GM12878 (cell line): Measurements from ENCODE around the gene FAM20A. TPM values are rescaled to one million over a fixed set of nuclear protein-coding genes. Genes with fewer than 3 reads are reported as not detected.

ENCODE experiments used
- ATAC-seq: fragments of 200-7000 bp; cut with Tn5 transposase; 3 replicates; pipeline ENCODE4 v1.9.1; 2020; ENCODE audit warnings: mild to moderate bottlenecking, moderate library complexity
- BruUV-seq: library from RNA; stranded (reverse); fragments of 400-500 nt; replicated peaks from 2 replicates; lab custom pipeline; 2021; lab: Mats Ljungman, UMichigan
- CTCF ChIA-PET: fragments of 300-600 bp; sonication (Branson Sonifier 250); formaldehyde crosslinking; extraction: SDS; loops from one replicate; lab custom pipeline; 2021; ENCODE audit warnings: inconsistent platforms; lab: Yijun Ruan, JAX
- POLR2A ChIA-PET: fragments of 350-600 bp; formaldehyde crosslinking; extraction: SDS; loops from one replicate; lab custom pipeline; 2021; ENCODE audit warnings: inconsistent platforms; lab: Charles Lee
- RAD21 ChIA-PET: fragments of 300-600 bp; sonication (Branson Sonifier 250); formaldehyde crosslinking; loops from one replicate; lab custom pipeline; 2023; ENCODE audit warnings: antibody characterized with exemption; ENCODE audit not compliant: unreplicated experiment; lab: Charles Lee
- SMC1A ChIA-PET: fragments of 300-600 bp; sonication (Branson Sonifier 250); formaldehyde crosslinking; loops from one replicate; lab custom pipeline; 2023; ENCODE audit not compliant: unreplicated experiment, uncharacterized antibody; lab: Charles Lee
- DNase-seq: peaks from one replicate; pipeline ENCODE4 v3.0.0-alpha.2; 2011; ENCODE audit warnings: low read depth, low spot score
- FAIRE-seq: peaks from 3 replicates; lab custom pipeline; 2011; peaks lifted over from hg19 to GRCh38; lab: Jason Lieb, UNC
- H2AFZ ChIP-seq: 2 replicates; pipeline ENCODE4 v1.6.0; 2011; ENCODE audit warnings: low read depth, low read length, control low read depth; ENCODE audit not compliant: control insufficient read depth
- H3K27ac ChIP-seq: 2 replicates; pipeline ENCODE4 v1.5.1; 2011; ENCODE audit warnings: control low read depth; ENCODE audit not compliant: control insufficient read depth, insufficient read depth
- H3K27me3 ChIP-seq, 2 experiments: replicated peaks in 1 of 2; 2 replicates each; pipeline versions ENCODE4 v1.6.0 to v1.6.1; 2011; ENCODE audit warnings: low read length in 1 of 2; ENCODE audit not compliant: control insufficient read depth in 2 of 2, insufficient read depth in 2 of 2
- H3K36me3 ChIP-seq, 2 experiments: 2 replicates each; pipeline ENCODE4 v1.5.1; 2011; ENCODE audit warnings: low read length in 1 of 2; ENCODE audit not compliant: control insufficient read depth in 2 of 2, insufficient read depth in 2 of 2
- H3K4me1 ChIP-seq: 2 replicates; pipeline ENCODE4 v1.6.1; 2011; ENCODE audit warnings: mild to moderate bottlenecking, low read length, moderate library complexity, mixed read lengths; ENCODE audit not compliant: control insufficient read depth, insufficient read depth
- H3K4me2 ChIP-seq: 2 replicates; pipeline ENCODE4 v1.6.0; 2011; ENCODE audit warnings: control low read depth; ENCODE audit not compliant: control insufficient read depth, insufficient read depth
- H3K4me3 ChIP-seq: fragments of 200-600 bp; sonication (generic); 2 replicates; pipeline ENCODE4 v1.5.1; 2016
- H3K79me2 ChIP-seq: 2 replicates; pipeline ENCODE4 v1.6.0; 2011; ENCODE audit warnings: low read length; ENCODE audit not compliant: control insufficient read depth, insufficient read depth
- H3K9ac ChIP-seq: 2 replicates; pipeline ENCODE4 v1.8.0; 2011; ENCODE audit warnings: low read length, control low read depth, mixed read lengths; ENCODE audit not compliant: control insufficient read depth, insufficient read depth
- H3K9me3 ChIP-seq: replicated peaks from 3 replicates; pipeline ENCODE4 v1.5.1; 2011; ENCODE audit warnings: mild to moderate bottlenecking, low read length; ENCODE audit not compliant: control insufficient read depth, insufficient read depth
- H4K20me1 ChIP-seq: 2 replicates; pipeline ENCODE4 v1.6.0; 2011; ENCODE audit not compliant: control insufficient read depth, insufficient read depth
- CHD2 ChIP-seq: IDR thresholded peaks from 2 replicates; pipeline ENCODE4 v1.6.1; 2011; ENCODE audit warnings: low read depth, low read length, improper control_type of control experiment, borderline replicate concordance
- EZH2 ChIP-seq: IDR thresholded peaks from 2 replicates; pipeline ENCODE4 v1.6.1; 2012; ENCODE audit warnings: low read depth, mild to moderate bottlenecking, control low read depth, inconsistent platforms, low read length, borderline replicate concordance; ENCODE audit not compliant: control insufficient read depth
- KLF5 ChIP-seq: fragments of 450-650 bp; IDR thresholded peaks from 2 replicates; pipeline ENCODE4 v1.6.1; 2014; ENCODE audit warnings: mild to moderate bottlenecking; ENCODE audit not compliant: partially characterized antibody
- NR2C1 ChIP-seq: fragments of 450-650 bp; IDR thresholded peaks from 2 replicates; pipeline ENCODE4 v1.6.1; 2017; ENCODE audit warnings: antibody characterized with exemption, mild to moderate bottlenecking, moderate library complexity
- NR2C2 ChIP-seq: IDR thresholded peaks from 2 replicates; pipeline ENCODE4 v1.6.1; 2011; ENCODE audit warnings: borderline replicate concordance, low read depth; ENCODE audit not compliant: control insufficient read depth, insufficient read length
- SUZ12 ChIP-seq: fragments of 200-600 bp; sonication (generic); IDR thresholded peaks from one replicate; pipeline ENCODE4 v1.6.1; 2018; ENCODE audit warnings: antibody characterized with exemption, mild to moderate bottlenecking; ENCODE audit not compliant: unreplicated experiment
- WGBS: methylation state at CpG from one replicate; pipeline ENCODE4 v1.1.6; 2016; ENCODE audit warnings: low lambda C conversion rate; ENCODE audit not compliant: insufficient replicate concordance, insufficient coverage; ENCODE audit errors: missing lambda C conversion rate; 5-methylcytosine and 5-hydroxymethylcytosine counted together
- in situ Hi-C: fragments of 300-500 bp; cut with MboI; formaldehyde crosslinking; loops from 9 replicates; pipeline ENCODE4 v1.14.3; 2018; ENCODE audit warnings: mixed read lengths
- intact Hi-C: fragments of 100-400 bp; cut with micrococcal nuclease; formaldehyde crosslinking; loops from one replicate; pipeline ENCODE4 v1.14.2; 2022; ENCODE audit not compliant: unreplicated experiment
- polyA plus RNA-seq, 11 experiments: library from polyadenylated mRNA; depleted of rRNA in 4 of 11; unstranded in 6 of 11; stranded (reverse) in 5 of 11; fragments of >200 nt; fragmentation: Nextera tagmentation in 4 of 11; fragmentation: Illumina TruSeq in 1 of 11; extraction: Ambion mirVana in 4 of 11; extraction: Trizol in 1 of 11; gene quantifications; 1 replicate in 1 of 11; 2 replicates in 10 of 11; pipeline versions ENCODE4 v1.2.1 to v1.2.3, GENCODE V29; 2011 to 2016; ENCODE audit warnings: inconsistent platforms in 2 of 11, missing spikeins in 2 of 11, low read depth in 1 of 11
- total RNA-seq, 4 experiments: library from RNA; depleted of rRNA in 3 of 4; stranded (reverse); fragments of >200 nt in 3 of 4; fragmentation: Illumina TruSeq in 1 of 4; extraction: Trizol in 1 of 4; gene quantifications; 2 replicates each; pipeline versions ENCODE4 v1.2.1 to v1.2.3, GENCODE V29; 2013 to 2021
- TF ChIP-seq, protein P1 (sequence below): fragments of 450-650 bp; IDR thresholded peaks from 2 replicates; pipeline ENCODE4 v1.6.1; 2017; ENCODE audit warnings: borderline replicate concordance

Gene FAM20A
- total and polyA plus RNA-seq, 10 of the 15 experiments (the other 5 are each of a cell fraction or from before 2014, with no cell fraction given): 0.13 TPM; not detected in 9

DNA sequence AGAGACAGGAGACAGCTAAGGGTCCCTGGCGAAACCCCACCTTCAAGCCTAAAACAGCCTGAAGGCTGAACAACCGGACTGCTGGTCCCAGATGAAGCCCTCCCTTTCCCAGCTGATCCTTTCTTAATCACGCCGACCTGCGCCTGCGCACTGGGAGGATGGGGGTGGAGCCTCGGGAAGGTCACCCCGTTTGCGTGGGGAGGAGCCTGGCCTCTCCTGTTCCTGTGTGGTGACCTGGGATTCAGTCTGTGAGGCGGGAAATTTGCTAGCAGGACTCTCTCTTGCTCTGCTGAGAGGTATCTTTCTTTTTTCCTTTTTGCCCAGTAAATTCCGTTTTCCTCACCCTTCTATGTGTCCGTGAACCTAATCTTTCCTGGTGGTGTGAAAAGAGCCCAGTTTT lies 9.6 kb downstream of the FAM20A start:
- no TSS peak for BruUV-seq
- no peak overlapping the region for H3K27ac ChIP-seq
- no peak overlapping the region for H2AFZ ChIP-seq
- no peak overlapping the region for H3K4me2 ChIP-seq
- H3K9me3 ChIP-seq: no peaks in the 10 kb centered on the region; the same call in 2 of the 3 replicates
- no peaks in the 10 kb centered on the region for H3K79me2 ChIP-seq
- FAIRE-seq (no peak), DNase-seq (no peak), ATAC-seq (no peak)
- ChIA-PET SMC1A (interaction anchor here (1.3 kb wide), 1 partner anchor 12 kb away, joined by 3 read pairs; no protein-coding TSS in a partner anchor), CTCF (no interaction called here), POLR2A (no interaction called here), RAD21 (no interaction called here)
- 42% methylated on average over 11 of the region's 12 CpGs for WGBS
- TF ChIP-seq NR2C2 (no peak), NR2C1 (no peak), SUZ12 (no peak), KLF5 (no peak), EZH2 (no peak), CHD2 (no peak)
- TF ChIP-seq, protein P1, sequence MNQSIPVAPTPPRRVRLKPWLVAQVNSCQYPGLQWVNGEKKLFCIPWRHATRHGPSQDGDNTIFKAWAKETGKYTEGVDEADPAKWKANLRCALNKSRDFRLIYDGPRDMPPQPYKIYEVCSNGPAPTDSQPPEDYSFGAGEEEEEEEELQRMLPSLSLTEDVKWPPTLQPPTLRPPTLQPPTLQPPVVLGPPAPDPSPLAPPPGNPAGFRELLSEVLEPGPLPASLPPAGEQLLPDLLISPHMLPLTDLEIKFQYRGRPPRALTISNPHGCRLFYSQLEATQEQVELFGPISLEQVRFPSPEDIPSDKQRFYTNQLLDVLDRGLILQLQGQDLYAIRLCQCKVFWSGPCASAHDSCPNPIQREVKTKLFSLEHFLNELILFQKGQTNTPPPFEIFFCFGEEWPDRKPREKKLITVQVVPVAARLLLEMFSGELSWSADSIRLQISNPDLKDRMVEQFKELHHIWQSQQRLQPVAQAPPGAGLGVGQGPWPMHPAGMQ: no peak
- in situ Hi-C loops (no loop called here), intact Hi-C loops (no loop called here)
- H3K36me3 ChIP-seq: no peaks in the 10 kb centered on the region
- H3K27me3 ChIP-seq: peaks cover 2% of the 10 kb centered on the region in 2 experiments; a peak in 2 of 4 replicates
- H4K20me1 ChIP-seq: no peaks in the 10 kb centered on the region
- no peak overlapping the region for H3K9ac ChIP-seq
- H3K4me1 ChIP-seq: no peaks in the 10 kb centered on the region
- no peak overlapping the region for H3K4me3 ChIP-seq
